GM19438 (cell line): ENCODE results near the gene CLPX.
"Not testable (repeated sequence)": the region's sequence is repeated elsewhere in the genome, so short reads cannot be mapped to it uniquely, and the experiment has no call there.

Experiments used
- ATAC-seq: cut with Tn5 transposase; IDR thresholded peaks from one replicate; pipeline ENCODE4 v1.9.1; 2021; ENCODE audit warnings: low read depth; ENCODE audit not compliant: unreplicated experiment

Gene CLPX

GRCh38 chr15:65184868-65185717 lies at the start of gene CLPX:
Gene CLPX (minus strand): TSS chr15:65185342. CDS start chr15:65185153, 189 bp downstream.
- ATAC-seq: peak; percentile 69

DNA sequence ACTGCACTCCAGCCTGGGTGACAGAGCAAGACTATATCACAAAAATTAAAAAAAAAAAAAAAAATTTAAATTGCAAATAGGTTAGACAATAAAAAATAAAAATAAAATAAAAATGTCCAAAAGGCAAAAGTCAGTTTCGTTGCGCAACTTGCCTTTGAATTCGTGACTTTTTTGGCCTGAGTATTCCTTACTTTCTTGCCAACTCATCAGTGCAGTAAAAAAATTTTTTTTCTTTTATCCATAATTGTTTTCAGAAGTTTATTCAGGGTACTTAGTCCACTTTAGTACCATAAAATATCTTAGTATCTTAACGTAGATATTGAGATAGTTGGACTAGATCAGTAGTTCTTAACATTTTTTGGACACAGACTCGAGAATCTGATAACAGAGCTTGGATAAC lies 48.6 kb upstream of the CLPX start:
- no peak for ATAC-seq

DNA sequence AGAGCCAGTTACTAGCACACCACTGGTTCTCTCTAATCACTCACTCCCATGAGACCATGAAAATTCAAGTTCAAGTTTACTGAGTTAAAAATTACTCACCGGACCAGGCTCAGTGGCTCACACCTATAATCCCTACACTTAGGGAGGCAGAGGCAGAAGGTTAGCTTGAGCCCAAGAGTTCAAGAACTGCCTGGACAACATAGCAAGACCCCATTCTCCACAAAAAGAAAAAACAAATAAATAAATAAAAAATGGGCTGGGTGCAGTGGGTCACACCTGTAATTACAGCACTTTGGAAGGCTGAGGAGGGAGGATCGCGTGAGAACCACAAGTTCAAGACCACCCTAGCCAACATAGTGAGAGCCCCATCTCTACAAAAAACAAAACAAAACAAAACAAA lies 47.4 kb upstream of the CLPX start:
- no peak for ATAC-seq

GRCh38 chr15:65231306-65231705 lies 46.2 kb upstream of the CLPX start:
- no peak for ATAC-seq

DNA sequence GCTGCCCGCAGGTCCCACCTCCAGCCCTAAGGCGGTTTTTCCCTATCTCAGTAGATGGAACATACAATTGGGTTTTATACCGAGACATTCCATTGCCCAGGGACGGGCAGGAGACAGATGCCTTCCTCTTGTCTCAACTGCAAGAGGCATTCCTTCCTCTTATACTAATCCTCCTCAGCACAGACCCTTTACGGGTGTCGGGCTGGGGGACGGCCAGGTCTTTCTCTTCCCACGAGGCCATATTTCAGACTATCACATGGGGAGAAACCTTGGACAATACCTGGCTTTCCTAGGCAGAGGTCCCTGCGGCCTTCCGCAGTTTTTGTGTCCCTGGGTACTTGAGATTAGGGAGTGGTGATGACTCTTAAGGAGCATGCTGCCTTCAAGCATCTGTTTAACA lies 41.8 kb upstream of the CLPX start:
- ATAC-seq: not testable (repeated sequence)

DNA sequence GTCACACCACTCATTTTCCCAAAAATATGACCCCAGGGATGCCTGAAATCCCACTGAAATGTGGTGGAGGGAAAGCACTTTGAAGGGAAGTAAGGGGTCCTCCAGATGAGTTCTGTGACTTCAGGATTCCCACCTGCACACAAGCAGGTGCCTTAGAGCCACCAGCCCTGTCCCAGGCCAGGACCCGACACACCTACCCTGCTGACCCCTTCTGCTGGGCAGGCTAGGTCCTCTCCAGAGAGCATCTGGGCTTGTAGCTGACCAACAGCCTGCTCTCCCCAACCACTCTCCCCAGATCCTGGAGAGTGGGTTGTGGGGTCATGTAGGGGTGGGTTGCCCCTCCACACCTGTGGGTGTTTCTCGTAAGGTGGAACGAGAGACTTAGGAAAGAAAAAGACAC lies 41.1 kb upstream of the CLPX start:
- no peak for ATAC-seq

DNA sequence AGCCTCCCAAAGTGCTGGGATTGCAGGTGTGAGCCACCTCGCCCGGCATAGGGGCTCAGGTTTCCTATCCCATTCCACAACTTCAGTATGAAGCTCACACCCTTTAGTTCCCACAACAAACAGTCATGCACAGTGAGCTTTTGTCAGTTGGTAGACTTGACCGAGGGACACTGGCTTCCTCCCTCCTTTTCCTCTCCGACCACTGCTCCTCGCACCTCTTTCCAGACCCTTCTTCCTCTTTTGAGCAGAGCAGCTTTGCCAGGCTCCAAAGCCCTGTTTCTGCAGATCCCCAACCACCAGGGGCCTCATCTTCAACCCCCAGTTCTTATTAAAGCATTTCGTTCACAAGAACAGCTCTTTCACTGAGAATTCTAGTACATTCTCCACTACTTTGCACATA lies 38.9 kb upstream of the CLPX start:
- no peak for ATAC-seq

- ATAC-seq: no peak
Observed at GRCh38 chr15:65222891-65223290, 37.7 kb upstream of the CLPX start.

DNA sequence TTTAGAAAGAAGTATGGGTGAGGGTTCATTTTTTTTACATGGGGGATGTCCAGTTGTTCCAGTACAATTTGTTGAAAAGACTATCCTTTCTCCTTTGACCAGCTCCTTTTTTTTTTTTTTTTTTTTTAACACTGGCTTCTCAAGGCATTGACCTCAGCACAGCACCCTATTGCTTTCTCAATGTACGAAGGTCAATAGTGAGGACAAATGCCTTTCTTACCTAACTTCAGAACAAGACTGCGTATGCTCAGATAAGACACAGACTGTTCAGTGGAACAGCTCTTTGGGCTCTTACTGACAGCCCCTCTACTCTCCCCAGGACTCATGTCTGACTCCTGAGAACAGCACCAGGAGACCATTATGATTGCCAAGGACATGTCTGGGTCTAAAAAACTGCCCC lies 36.6 kb upstream of the CLPX start:
- ATAC-seq: no peak

DNA sequence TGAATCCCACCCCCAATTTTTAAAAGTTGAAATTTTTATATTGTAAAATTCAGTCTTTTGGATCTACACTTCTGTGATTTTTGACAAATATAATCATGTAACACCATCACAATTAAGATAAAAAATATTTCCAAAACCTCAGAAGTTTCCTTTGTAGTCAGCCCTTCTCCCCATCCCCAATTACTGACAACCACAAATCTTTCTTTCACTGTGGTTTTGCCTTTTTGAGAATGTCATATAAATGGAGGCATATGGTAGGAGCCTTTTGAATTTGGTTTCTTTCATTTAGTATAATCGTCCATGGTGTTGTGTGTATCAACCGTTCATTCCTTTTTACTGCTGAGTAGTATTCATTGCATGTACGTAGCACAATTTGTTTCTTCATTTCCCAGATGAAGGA lies 34.0 kb upstream of the CLPX start:
- no peak for ATAC-seq

DNA sequence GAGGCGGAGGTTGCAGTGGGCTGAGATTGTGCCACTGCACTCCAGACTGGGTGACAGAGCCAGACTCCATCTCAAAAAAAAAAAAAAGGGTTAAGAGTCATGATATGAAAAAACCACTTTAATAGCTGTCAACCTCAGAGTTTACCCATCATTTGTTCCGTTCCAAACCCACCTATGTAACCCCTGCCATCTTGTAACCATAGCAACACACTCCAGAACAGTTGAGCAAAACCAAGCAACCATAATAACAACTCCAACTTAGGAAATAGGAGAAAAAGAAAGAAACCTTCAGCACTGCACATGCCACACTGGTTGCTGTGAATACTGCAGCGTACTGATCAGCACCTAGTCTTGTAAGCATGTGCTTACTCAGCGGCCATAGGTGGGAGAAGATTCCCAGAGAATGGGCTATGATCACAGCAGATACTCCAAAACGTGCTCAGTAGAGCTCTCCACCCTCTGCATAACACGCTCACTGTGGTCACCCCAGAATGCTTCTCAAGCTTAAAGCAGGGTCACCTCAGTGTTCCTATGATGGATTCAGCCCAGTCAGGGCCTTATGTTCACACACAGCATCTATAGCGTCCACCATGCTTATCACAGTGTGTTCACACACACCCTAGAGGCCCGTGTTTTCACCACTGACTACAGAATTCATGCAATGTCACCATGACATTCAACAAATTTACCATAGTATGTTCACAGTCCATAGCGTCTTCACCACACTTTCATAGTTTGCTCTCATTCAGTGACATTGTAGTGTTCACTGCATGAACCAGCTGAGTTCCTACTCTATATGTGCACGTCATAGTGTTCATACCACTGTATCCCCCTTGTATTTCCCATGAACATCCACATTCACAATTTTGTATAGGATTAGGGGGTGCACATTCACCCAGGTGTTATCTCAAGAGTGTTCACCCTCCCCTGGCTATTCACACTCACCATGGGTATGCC lies 32.7 kb upstream of the CLPX start:
- ATAC-seq: no peak

DNA sequence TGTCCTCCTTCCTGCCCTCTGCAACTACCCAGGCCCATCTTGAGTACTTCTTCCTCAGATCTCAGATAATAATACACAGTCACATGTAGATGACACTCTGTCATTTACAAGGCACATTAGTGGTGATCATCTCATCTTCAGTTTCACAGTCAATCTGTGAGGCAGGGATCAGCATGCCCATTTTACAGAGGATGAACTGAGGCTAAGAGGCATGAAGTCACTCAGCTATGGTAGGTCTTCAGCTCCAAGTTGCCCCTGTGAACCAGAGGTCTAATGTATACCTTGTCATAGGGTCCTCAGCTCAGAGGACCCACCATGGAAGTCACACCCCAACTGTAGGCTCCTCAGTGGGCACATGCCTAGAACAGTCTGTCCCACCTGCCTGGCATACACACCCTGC lies 30.4 kb upstream of the CLPX start:
- ATAC-seq: no peak

DNA sequence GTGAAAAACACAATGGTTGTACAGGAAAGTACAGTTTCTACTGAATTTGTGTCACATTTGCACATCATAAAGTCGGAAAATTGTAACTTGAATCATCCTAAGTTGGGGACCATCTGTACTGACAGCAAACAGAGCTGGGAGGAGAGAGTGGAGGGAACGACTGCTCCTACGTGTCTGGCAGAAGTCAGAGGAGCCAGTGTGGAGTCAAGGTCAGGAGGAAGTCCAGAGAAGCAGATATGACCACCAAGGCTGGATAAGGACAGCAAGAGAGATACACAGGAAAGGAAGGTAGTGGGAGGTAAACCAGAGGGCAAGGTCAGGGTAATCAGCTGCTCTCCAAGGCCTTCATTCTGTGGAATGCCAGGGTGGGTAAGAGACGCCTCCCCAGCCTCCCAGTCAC lies 28.9 kb upstream of the CLPX start:
- ATAC-seq: no peak

DNA sequence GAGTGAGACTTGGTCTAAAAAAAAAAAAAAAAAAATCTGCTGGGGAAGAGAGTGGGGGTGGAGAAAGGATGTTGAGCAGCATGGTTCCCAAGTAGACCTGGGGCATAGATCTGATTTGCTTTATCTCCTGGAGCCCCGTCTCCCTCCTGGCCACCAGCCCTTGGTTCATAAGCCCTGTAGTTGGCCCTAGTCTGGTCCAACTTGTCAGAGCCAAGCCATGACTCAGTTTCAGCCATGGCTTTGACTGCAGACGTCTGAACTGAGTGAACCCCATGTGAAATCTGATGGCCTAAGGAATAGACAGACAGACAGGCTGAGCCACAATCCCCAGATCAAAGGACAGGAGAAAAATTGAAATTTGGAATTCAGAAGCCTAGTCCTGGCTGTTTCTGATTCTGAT lies 28.1 kb upstream of the CLPX start:
- ATAC-seq: no peak

GRCh38 chr15:65212097-65212496 lies 27.0 kb upstream of the CLPX start:
- ATAC-seq: no peak

- no peak for ATAC-seq
Observed at GRCh38 chr15:65211482-65211982, 26.4 kb upstream of the CLPX start.

DNA sequence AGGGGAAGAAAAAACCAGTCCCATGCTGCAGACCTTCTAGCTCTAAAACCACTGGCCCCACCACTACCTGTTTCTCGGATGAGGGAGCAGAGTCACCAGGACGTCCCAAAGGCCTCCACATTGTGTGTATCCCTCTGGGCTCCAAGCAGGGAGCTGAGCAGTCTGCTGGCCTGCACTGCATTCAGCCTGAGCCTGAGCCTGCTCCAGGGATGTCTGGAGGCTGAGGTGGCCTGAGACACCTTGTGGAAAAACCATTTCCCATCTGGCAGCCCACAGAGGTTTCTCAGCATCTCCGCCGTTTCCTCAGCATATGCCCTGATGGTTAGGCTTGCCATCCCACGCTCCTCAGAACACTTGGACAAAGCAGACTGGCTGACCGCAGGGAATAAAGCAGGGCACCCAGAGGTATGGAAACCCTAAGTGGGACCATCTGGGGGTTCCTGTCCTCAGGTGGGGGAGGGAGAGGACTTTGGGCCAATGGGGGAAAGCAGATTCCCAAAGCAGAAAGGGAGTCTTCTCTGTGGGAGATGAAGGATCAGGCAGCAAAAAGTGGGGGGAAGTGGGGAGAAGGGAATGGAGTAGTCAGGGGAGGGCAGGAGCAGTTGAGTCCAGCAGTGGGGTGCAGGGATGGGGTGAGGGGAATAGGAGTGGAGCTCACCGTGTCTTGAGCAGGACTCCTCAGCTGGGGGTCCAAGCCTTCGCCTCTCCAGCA lies 25.8 kb upstream of the CLPX start, which contains the start of gene CILP:
Gene CILP (minus strand): TSS at position 704 of the 712 bp plus-strand sequence. CDS start 1,718 bp downstream, outside the sequence.
- ATAC-seq: no peak

DNA sequence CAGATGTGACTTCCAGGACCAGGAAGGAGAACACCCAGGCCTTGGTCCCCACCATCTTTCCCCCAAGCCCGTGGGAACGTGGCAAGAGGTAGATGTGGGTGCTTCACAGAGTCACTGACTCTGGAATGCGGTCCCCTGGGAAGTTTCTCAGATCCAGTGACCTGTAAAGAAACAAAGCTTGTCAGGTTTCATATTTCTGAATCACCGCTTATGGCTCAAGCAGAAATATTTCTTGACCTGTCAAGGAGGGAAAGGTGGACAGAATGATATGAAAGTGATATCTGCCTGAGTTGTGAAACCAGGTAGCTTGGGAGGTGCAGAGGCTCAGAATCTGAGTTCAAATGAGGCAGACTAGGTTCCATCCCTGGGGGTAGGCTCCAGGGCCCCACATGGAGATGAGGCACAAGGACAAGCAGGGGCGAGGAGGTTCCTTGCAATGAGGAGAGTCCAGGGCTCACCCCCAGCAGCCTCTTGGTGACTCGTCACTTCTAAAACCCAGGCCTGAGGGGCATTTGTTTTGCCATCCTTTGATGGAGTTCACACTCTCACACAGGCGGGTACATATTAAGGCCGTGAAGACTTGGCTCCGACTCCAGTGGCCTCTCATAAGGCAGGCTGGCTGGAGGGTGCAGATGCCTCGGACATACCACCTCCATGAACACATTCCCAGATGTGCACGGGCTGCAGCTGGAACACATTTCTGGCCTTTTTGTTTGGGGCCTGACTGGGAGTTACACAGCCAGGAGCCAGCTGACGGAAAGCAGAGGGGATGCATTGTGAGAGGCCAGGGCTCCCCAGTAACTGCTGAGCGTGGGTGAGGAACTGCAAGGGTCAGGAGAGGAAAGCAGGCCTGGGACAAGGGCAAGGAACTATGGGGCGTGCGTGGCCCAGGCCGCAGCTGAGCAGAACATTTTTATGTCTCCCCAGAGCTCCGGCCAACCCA lies 24.8 kb upstream of the CLPX start:
- no peak for ATAC-seq

DNA sequence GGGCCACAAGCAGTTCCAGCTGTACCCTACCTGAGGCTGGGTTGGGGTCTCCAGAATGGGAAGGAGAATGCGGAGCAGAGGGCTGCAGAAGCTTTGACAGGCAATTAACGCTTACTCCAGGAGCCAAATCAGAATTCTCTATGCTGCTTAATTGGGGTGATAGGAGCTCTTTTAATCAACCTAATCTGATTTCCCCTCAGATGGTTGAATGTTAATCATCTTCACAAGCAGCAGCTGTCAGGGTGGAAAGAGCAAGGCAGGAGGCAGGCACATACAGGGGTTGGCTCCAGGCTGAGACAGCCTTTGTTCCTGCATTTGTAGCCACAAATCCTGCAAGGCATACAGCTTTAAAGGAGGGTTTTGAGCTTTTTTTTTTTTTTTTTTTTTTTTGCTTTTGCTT lies 23.5 kb upstream of the CLPX start:
- no peak for ATAC-seq
